ENCODE data around the gene TUT7.
"Not testable (repeated sequence)": the region's sequence is repeated elsewhere in the genome, so short reads cannot be mapped to it uniquely, and the experiment has no call there.

TUT7 gene

GRCh38 chr9:86324901-86325300 lies 29.3 kb downstream of the TUT7 start:
- Histone ChIP-seq H3K9me3 (ENCODE audit: severe bottlenecking) (no peaks in the 10 kb centered on the region), H3K36me3 (peaks cover 64% of the 10 kb centered on the region), H3K27me3 (ENCODE audit: insufficient read depth, low read depth, severe bottlenecking) (no peaks in the 10 kb centered on the region), H3K4me3 (ENCODE audit: low read depth, low read length) (no peak overlapping the region), H3K27ac (no peak overlapping the region)
- TF ChIP-seq CTCF (IDR thresholded peaks at IDR 0.05; ENCODE audit: low read depth, low read length): no peak
- no peak for DNase-seq

DNA sequence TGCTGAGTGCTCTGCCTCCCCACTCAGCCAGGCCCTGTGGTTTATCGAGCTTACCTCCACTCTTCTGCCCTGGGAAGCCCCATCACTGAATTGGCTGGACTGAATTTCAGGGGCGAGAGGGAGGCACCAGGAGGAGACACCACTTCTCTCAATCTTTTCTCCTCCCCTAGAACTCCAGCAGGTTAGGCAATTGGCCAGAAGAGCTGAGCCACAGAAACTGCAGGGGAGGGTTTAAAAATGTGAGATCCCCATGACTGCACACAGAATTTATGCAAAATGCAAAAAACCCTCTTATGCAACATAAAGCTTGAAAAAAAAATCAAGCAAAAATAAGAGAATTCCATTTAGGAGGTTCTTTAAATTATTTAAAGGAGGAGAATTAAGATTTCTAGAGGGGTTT lies 29.9 kb downstream of the TUT7 start:
- Histone ChIP-seq H3K36me3 (peaks cover 69% of the 10 kb centered on the region), H3K27ac (no peak overlapping the region), H3K4me3 (ENCODE audit: low read depth, low read length) (no peak overlapping the region), H3K9me3 (ENCODE audit: severe bottlenecking) (no peaks in the 10 kb centered on the region), H3K27me3 (ENCODE audit: insufficient read depth, low read depth, severe bottlenecking) (no peaks in the 10 kb centered on the region)
- no peak for TF ChIP-seq CTCF (IDR thresholded peaks at IDR 0.05; ENCODE audit: low read depth, low read length)
- no peak for DNase-seq

- no peak for DNase-seq
- peaks cover 75% of the 10 kb centered on the region for H3K36me3 ChIP-seq
- H3K27ac ChIP-seq: no peak overlapping the region
- no peak for TF ChIP-seq CTCF (IDR thresholded peaks at IDR 0.05; ENCODE audit: low read depth, low read length)
- H3K27me3 ChIP-seq (ENCODE audit: insufficient read depth, low read depth, severe bottlenecking): no peaks in the 10 kb centered on the region
- no peak overlapping the region for H3K4me3 ChIP-seq (ENCODE audit: low read depth, low read length)
- H3K9me3 ChIP-seq (ENCODE audit: severe bottlenecking): no peaks in the 10 kb centered on the region
Observed at GRCh38 chr9:86322973-86323644, 31.1 kb downstream of the TUT7 start.

DNA sequence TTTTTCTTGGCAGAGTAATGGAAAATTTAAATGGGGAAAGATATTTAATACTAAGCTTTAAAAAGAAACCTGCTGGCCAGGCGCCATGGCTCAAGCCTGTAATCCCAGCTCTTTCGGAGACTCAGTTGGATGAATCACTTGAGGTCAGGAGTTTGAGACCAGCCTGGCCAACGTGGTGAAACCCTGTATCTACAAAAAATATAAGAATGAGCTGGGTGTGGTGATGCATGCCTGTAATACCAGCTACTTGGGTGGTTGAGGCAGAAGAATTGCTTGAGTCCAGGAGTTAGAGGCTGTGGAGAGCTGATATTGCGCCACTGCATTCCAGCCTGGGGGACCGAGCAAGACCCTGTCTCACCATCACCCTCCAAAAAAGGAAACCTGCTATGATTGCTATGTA lies 32.8 kb downstream of the TUT7 start:
- Histone ChIP-seq H3K27ac (no peak overlapping the region), H3K9me3 (ENCODE audit: severe bottlenecking) (no peaks in the 10 kb centered on the region), H3K36me3 (peaks cover 62% of the 10 kb centered on the region), H3K27me3 (ENCODE audit: insufficient read depth, low read depth, severe bottlenecking) (no peaks in the 10 kb centered on the region), H3K4me3 (ENCODE audit: low read depth, low read length) (no peak overlapping the region)
- TF ChIP-seq CTCF (IDR thresholded peaks at IDR 0.05; ENCODE audit: low read depth, low read length): no peak
- no peak for DNase-seq

DNA sequence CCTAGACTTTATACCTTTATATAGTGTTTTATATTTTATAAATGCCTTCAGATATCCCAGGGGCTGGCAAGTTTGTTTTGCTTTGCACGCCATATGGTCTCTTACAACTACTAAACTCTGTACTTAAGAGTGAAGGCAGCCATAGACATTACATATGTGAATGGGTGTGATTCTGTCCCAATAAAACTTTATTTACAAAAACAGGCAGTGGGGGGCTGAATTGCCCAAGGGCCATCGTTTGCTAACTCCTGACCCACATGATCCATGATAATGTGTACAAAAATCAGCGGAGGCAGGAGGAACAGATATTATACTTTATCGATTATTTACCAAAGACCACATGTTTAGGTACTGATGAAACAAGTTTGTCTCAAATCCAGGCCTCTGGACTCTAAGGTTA lies 36.0 kb downstream of the TUT7 start:
- Histone ChIP-seq H3K9me3 (ENCODE audit: severe bottlenecking) (no peaks in the 10 kb centered on the region), H3K4me3 (ENCODE audit: low read depth, low read length) (no peak overlapping the region), H3K27ac (no peak overlapping the region), H3K27me3 (ENCODE audit: insufficient read depth, low read depth, severe bottlenecking) (no peaks in the 10 kb centered on the region), H3K36me3 (peaks cover 41% of the 10 kb centered on the region)
- no peak for TF ChIP-seq CTCF (IDR thresholded peaks at IDR 0.05; ENCODE audit: low read depth, low read length)
- no peak for DNase-seq

- peaks cover 24% of the 10 kb centered on the region for H3K36me3 ChIP-seq
- no peak for DNase-seq
- TF ChIP-seq CTCF (IDR thresholded peaks at IDR 0.05; ENCODE audit: low read depth, low read length): no peak
- no peak overlapping the region for H3K27ac ChIP-seq
- H3K27me3 ChIP-seq (ENCODE audit: insufficient read depth, low read depth, severe bottlenecking): no peaks in the 10 kb centered on the region
- H3K4me3 ChIP-seq (ENCODE audit: low read depth, low read length): no peak overlapping the region
- no peaks in the 10 kb centered on the region for H3K9me3 ChIP-seq (ENCODE audit: severe bottlenecking)
Observed at GRCh38 chr9:86315078-86315477, 39.1 kb downstream of the TUT7 start.

- not testable (repeated sequence) for H3K9me3 ChIP-seq (ENCODE audit: severe bottlenecking); H3K4me3 ChIP-seq (ENCODE audit: low read depth, low read length); H3K27me3 ChIP-seq (ENCODE audit: insufficient read depth, low read depth, severe bottlenecking); DNase-seq; H3K27ac ChIP-seq
- H3K36me3 ChIP-seq: peaks cover 21% of the 10 kb centered on the region
Observed at GRCh38 chr9:86312959-86313358, 41.3 kb downstream of the TUT7 start.
